ENCODE results near the gene NDUFAF8. TPM values are rescaled to one million over a fixed set of nuclear protein-coding genes. Genes with fewer than 3 reads are reported as not detected.

The NDUFAF8 gene
- total and polyA plus RNA-seq, 10 of the 15 experiments (the other 5 are each of a cell fraction or from before 2014, with no cell fraction given): 22.0 to 307 (median 106) TPM

- ChIA-PET SMC1A (ENCODE audit: uncharacterized antibody, unreplicated experiment) (no interaction called here), CTCF (interaction anchor here (0.8 to 1.2 kb wide), 2 partner anchors 226 to 342 kb away, joined by 3 read pairs; no protein-coding TSS in a partner anchor), POLR2A (interaction anchor here (0.6 kb wide), 1 partner anchor 12 kb away, joined by 6 read pairs; no protein-coding TSS in a partner anchor), RAD21 (ENCODE audit: unreplicated experiment) (no interaction called here)
- no peak overlapping the region for H3K4me3 ChIP-seq
- in situ Hi-C loops (cut with MboI): loop anchor here (5.0 kb wide), 1 partner anchor 218 kb away; no protein-coding TSS in a partner anchor
- H3K4me1 ChIP-seq (ENCODE audit: control insufficient read depth, insufficient read depth, low read length): no peaks in the 10 kb centered on the region
- no peaks in the 10 kb centered on the region for H3K9me3 ChIP-seq (replicated peaks; ENCODE audit: control insufficient read depth, insufficient read depth, low read length)
- H3K27me3 ChIP-seq (replicated peaks in 1 of 2; ENCODE audit: control insufficient read depth in 2 of 2, insufficient read depth in 2 of 2, low read length in 1 of 2): no peaks in the 10 kb centered on the region
- DNase-seq (ENCODE audit: low read depth, low spot score) (no peak), FAIRE-seq (no peak), ATAC-seq (no peak)
- 81% methylated on average over 23 of the region's 23 CpGs for WGBS (ENCODE audit: insufficient coverage, insufficient replicate concordance, low lambda C conversion rate, missing lambda C conversion rate)
- no peak overlapping the region for H3K9ac ChIP-seq (ENCODE audit: control insufficient read depth, insufficient read depth, low read length)
- intact Hi-C loops (cut with micrococcal nuclease; ENCODE audit: unreplicated experiment): loop anchor here (10.0 kb wide), 1 partner anchor 256 kb away; the partner anchor contains the start of gene ACTG1
- no peak overlapping the region for H2AFZ ChIP-seq (ENCODE audit: control insufficient read depth, low read depth, low read length)
- no peak overlapping the region for H3K27ac ChIP-seq (ENCODE audit: control insufficient read depth, insufficient read depth)
- H3K36me3 ChIP-seq (ENCODE audit: control insufficient read depth in 2 of 2, insufficient read depth in 2 of 2, low read length in 1 of 2): peaks cover 9 to 22% of the 10 kb centered on the region in 2 experiments; a peak in 3 of 4 replicates
- H4K20me1 ChIP-seq (ENCODE audit: control insufficient read depth, insufficient read depth): no peaks in the 10 kb centered on the region
- no peak overlapping the region for H3K4me2 ChIP-seq (ENCODE audit: control insufficient read depth, insufficient read depth)
- BruUV-seq (replicated peaks): no TSS peak
- no peaks in the 10 kb centered on the region for H3K79me2 ChIP-seq (ENCODE audit: control insufficient read depth, insufficient read depth, low read length)
- TF ChIP-seq TAF1 (IDR thresholded peaks at IDR 0.05; ENCODE audit: borderline replicate concordance, low read depth, low read length) (no peak), CTCF (IDR thresholded peaks at IDR 0.05 in 2 of 3, conservative IDR thresholded peaks at IDR 0.05 in 1 of 3; ENCODE audit: control insufficient read depth in 2 of 3, extremely low read depth in 1 of 3, insufficient read depth in 1 of 3, low read depth in 3 of 3, low read length in 3 of 3) (no peak), CHD2 (IDR thresholded peaks at IDR 0.05; ENCODE audit: borderline replicate concordance, low read depth, low read length) (no peak), RELB (IDR thresholded peaks at IDR 0.05; ENCODE audit: low read depth) (no peak), EED (IDR thresholded peaks at IDR 0.05; ENCODE audit: low read depth) (no peak), SREBF1 (IDR thresholded peaks at IDR 0.05; ENCODE audit: low read length) (no peak), POLR2A (IDR thresholded peaks at IDR 0.05; ENCODE audit: low read depth, low read length) (no peak), TARDBP (IDR thresholded peaks at IDR 0.05; ENCODE audit: borderline replicate concordance) (no peak), NFXL1 (IDR thresholded peaks at IDR 0.05; ENCODE audit: borderline replicate concordance) (no peak), CEBPZ (IDR thresholded peaks at IDR 0.05; ENCODE audit: low read depth, low read length) (no peak), TCF3 (IDR thresholded peaks at IDR 0.05; ENCODE audit: borderline replicate concordance, insufficient read depth, low read depth, low read length) (no peak), ATF2 (IDR thresholded peaks at IDR 0.05; ENCODE audit: low read length) (no peak), NFYA (IDR thresholded peaks at IDR 0.05; ENCODE audit: borderline replicate concordance, low read depth, low read length) (no peak)
These were observed 20.0 kb downstream of the NDUFAF8 start for GRCh38 chr17:81259058-81259605.

All from GM12878 (cell line).